SK-N-SH (cell line): ENCODE measurements around the gene PAWR. TPM values are rescaled to one million over a fixed set of nuclear protein-coding genes. Genes with fewer than 3 reads are reported as not detected.

Experiments used
- CTCF ChIA-PET: fragments of 300-600, 350-600 bp; formaldehyde crosslinking; extraction: SDS; loops from one replicate; lab custom pipeline; 2021; lab: Yijun Ruan, JAX
- POLR2A ChIA-PET: fragments of 350-600 bp; sonication (Branson Sonifier 250); formaldehyde crosslinking; extraction: SDS; loops from one replicate; lab custom pipeline; 2020; ENCODE audit warnings: antibody characterized with exemption, inconsistent platforms; lab: Yijun Ruan, JAX
- DNase-seq: peaks from one replicate; pipeline ENCODE4 v3.0.0; 2012
- H2AFZ ChIP-seq: fragments of 200-600 bp; sonication (generic); 2 replicates; pipeline ENCODE4 v1.8.1; 2016; ENCODE audit warnings: antibody characterized with exemption, mild to moderate bottlenecking, low read depth
- H3F3A ChIP-seq: fragments of 200-600 bp; sonication (generic); replicated peaks from 2 replicates; pipeline ENCODE3; 2016; ENCODE audit warnings: antibody characterized with exemption, mild to moderate bottlenecking; ENCODE audit not compliant: insufficient read depth
- H3K27ac ChIP-seq, 2 experiments: fragments of 200-500 bp in 1 of 2; fragments of 200-600 bp in 1 of 2; sonication (Bioruptor generic) in 1 of 2; sonication (generic), shearing (Covaris generic) in 1 of 2; 2 replicates each; pipeline versions ENCODE4 v1.5.1 to v1.6.1; 2014 to 2016; ENCODE audit warnings: low read depth in 2 of 2, inconsistent platforms in 1 of 2, low read length in 1 of 2, mild to moderate bottlenecking in 1 of 2, mixed read lengths in 1 of 2
- H3K27me3 ChIP-seq: fragments of 200-600 bp; sonication (generic), shearing (Covaris generic); 2 replicates; pipeline ENCODE4 v1.6.1; 2016; ENCODE audit warnings: mixed run types; ENCODE audit not compliant: insufficient read depth
- H3K36me3 ChIP-seq, 2 experiments: fragments of 200-500 bp in 1 of 2; fragments of 200-600 bp in 1 of 2; sonication (Bioruptor generic) in 1 of 2; sonication (generic) in 1 of 2; replicated peaks in 1 of 2; 2 replicates each; pipeline versions ENCODE3 to v1.5.1; 2014 to 2016; ENCODE audit warnings: low read length in 1 of 2, mild to moderate bottlenecking in 1 of 2; ENCODE audit not compliant: insufficient read depth in 2 of 2, control insufficient read depth in 1 of 2
- H3K4me1 ChIP-seq, 2 experiments: fragments of 200-500 bp in 1 of 2; fragments of 200-600 bp in 1 of 2; sonication (Bioruptor generic) in 1 of 2; sonication (generic), shearing (Covaris generic) in 1 of 2; 2 replicates each; pipeline versions ENCODE4 v1.5.1 to v1.6.1; 2014 to 2016; ENCODE audit warnings: low read depth in 1 of 2, low read length in 1 of 2, mixed run types in 1 of 2; ENCODE audit not compliant: insufficient read depth in 2 of 2, control insufficient read depth in 1 of 2
- H3K4me2 ChIP-seq: fragments of 200-600 bp; sonication (generic), shearing (Covaris generic); 2 replicates; pipeline ENCODE4 v1.6.1; 2017; ENCODE audit warnings: mixed run types
- H3K4me3 ChIP-seq, 2 experiments: fragments of 200-500 bp in 1 of 2; fragments of 200-600 bp in 1 of 2; sonication (Bioruptor generic) in 1 of 2; sonication (generic), shearing (Covaris generic) in 1 of 2; 2 replicates each; pipeline versions ENCODE4 v1.5.1 to v1.8.1; 2014 to 2016; ENCODE audit warnings: low read depth in 2 of 2, inconsistent platforms in 1 of 2, low read length in 1 of 2, mild to moderate bottlenecking in 1 of 2, mixed read lengths in 1 of 2, moderate library complexity in 1 of 2
- H3K79me2 ChIP-seq: fragments of 200-600 bp; sonication (generic); 2 replicates; pipeline ENCODE4 v1.8.1; 2017; ENCODE audit warnings: mild to moderate bottlenecking; ENCODE audit not compliant: insufficient read depth
- H3K9ac ChIP-seq: fragments of 200-600 bp; sonication (generic); 2 replicates; pipeline ENCODE4 v1.6.1; 2017; ENCODE audit warnings: mixed run types
- H3K9me2 ChIP-seq: fragments of 200-600 bp; sonication (generic); 2 replicates; pipeline ENCODE4 v1.6.1; 2017; ENCODE audit warnings: mixed run types
- H3K9me3 ChIP-seq: fragments of 200-600 bp; sonication (generic); 2 replicates; pipeline ENCODE4 v1.6.1; 2017; ENCODE audit warnings: mixed run types, mild to moderate bottlenecking, moderate library complexity
- H4K20me1 ChIP-seq: fragments of 200-600 bp; sonication (generic); 2 replicates; pipeline ENCODE4 v1.6.1; 2017; ENCODE audit warnings: mild to moderate bottlenecking, mixed run types; ENCODE audit not compliant: insufficient read depth
- ELF1 ChIP-seq: IDR thresholded peaks from 2 replicates; pipeline ENCODE4 v1.4.0; 2012
- FOXJ3 ChIP-seq: sonication (generic); formaldehyde crosslinking; IDR thresholded peaks from 2 replicates; pipeline ENCODE4 v1.5.1; 2020; ENCODE audit warnings: mild to moderate bottlenecking, missing genetic modification reagents
- GATA2 ChIP-seq: sonication (generic); formaldehyde crosslinking; IDR thresholded peaks from 2 replicates; pipeline ENCODE4 v1.5.0; 2020; ENCODE audit warnings: mild to moderate bottlenecking, missing genetic modification reagents
- JUND ChIP-seq: IDR thresholded peaks from 2 replicates; pipeline ENCODE4 v1.4.0; 2012
- MAX ChIP-seq: IDR thresholded peaks from 2 replicates; pipeline ENCODE4 v1.4.0; 2012; ENCODE audit warnings: low read depth
- MEF2A ChIP-seq: IDR thresholded peaks from 2 replicates; pipeline ENCODE4 v1.4.0; 2012; ENCODE audit warnings: low read depth, borderline replicate concordance
- MXI1 ChIP-seq: IDR thresholded peaks from 2 replicates; pipeline ENCODE4 v1.6.1; 2012; ENCODE audit warnings: mild to moderate bottlenecking, low read depth, low read length, improper control_type of control experiment
- NRF1 ChIP-seq: IDR thresholded peaks from 2 replicates; pipeline ENCODE4 v1.6.1; 2012; ENCODE audit warnings: low read depth, mild to moderate bottlenecking, low read length
- POLR2AphosphoS5 ChIP-seq: IDR thresholded peaks from 2 replicates; pipeline ENCODE4 v1.6.1; 2012; ENCODE audit warnings: low read depth, low read length
- RCOR1 ChIP-seq: fragments of 150-350 bp; IDR thresholded peaks from 2 replicates; pipeline ENCODE4 v1.6.1; 2017; ENCODE audit warnings: antibody characterized with exemption, low read length
- REST ChIP-seq: IDR thresholded peaks from 2 replicates; pipeline ENCODE4 v1.6.1; 2012; ENCODE audit warnings: mild to moderate bottlenecking, low read depth, low read length, moderate library complexity
- RFX5 ChIP-seq: IDR thresholded peaks from 2 replicates; pipeline ENCODE4 v1.6.1; 2012; ENCODE audit warnings: mild to moderate bottlenecking, improper control_type of control experiment, low read length
- RXRA ChIP-seq: IDR thresholded peaks from 2 replicates; pipeline ENCODE4 v1.4.0; 2012; ENCODE audit warnings: low read depth, mild to moderate bottlenecking, borderline replicate concordance
- WGBS: methylation state at CpG from one replicate; pipeline ENCODE4 v1.1.6; 2017; ENCODE audit warnings: low lambda C conversion rate; 5-methylcytosine and 5-hydroxymethylcytosine counted together
- polyA plus RNA-seq, 3 experiments: library from polyadenylated mRNA; depleted of rRNA; stranded (reverse); fragments of >200 nt; gene quantifications; 2 replicates each; pipeline ENCODE4 v1.2.3, GENCODE V29; 2012
- TF ChIP-seq, protein P1 (sequence below): IDR thresholded peaks from 2 replicates; pipeline ENCODE4; 2012
- TF ChIP-seq, protein P2 (sequence below): fragments of 150-350 bp; IDR thresholded peaks from 2 replicates; pipeline ENCODE4 v1.6.1; 2016; ENCODE audit warnings: mild to moderate bottlenecking, low read depth, low read length
- TF ChIP-seq, protein P3 (sequence below): fragments of 200-600 bp; sonication (generic); IDR thresholded peaks from 2 replicates; pipeline ENCODE4 v1.6.1; 2017; ENCODE audit warnings: antibody characterized with exemption, mild to moderate bottlenecking, moderate library complexity

The PAWR gene
- polyA plus RNA-seq, 1 of the 3 experiments (the other 2 are of a cell fraction) = 1.8 TPM

DNA sequence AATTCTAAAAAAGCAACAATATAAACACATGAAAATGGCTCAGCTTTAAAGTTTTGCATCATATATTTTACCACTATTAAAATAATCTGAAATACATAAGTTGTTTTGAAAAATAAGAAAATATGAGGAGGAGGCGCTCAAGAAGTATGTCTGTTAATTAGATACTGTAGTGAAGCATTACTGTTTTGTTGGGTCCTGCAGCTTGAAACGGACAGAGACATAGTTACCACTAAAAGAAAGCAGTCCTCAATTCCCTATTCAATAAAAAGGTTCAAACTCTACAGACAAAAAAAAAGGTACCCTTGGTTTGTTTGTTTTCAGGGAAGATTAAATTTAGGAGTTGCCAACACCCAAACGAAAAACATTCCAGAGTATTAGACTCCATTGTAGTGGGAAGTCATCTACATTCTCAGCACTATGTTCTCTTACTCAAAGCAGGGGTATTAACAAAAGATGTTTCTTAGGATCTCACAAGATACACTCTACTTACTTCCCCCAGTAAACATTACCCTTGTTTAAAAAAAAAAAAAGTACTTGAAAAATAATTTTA lies 3.0 kb downstream of the PAWR start:
- CTCF ChIA-PET = no interaction called here
- H3K4me3 ChIP-seq = peak overlapping the region in 1 of 2 experiments; percentile 71; a peak in 2 of 4 replicates
- peaks cover 34% of the 10 kb centered on the region for H3K79me2 ChIP-seq
- no peak overlapping the region for H3K27ac ChIP-seq
- no peak overlapping the region; the same call in 1 of the 2 replicates for H3K9ac ChIP-seq
- no peak overlapping the region for H2AFZ ChIP-seq
- H3K9me3 ChIP-seq = no peaks in the 10 kb centered on the region
- 11% methylated on average over 3 of the region's 3 CpGs for WGBS
- peak overlapping the region; percentile 79 for H3K4me2 ChIP-seq
- H3K4me1 ChIP-seq = peaks cover 0 to 4% of the 10 kb centered on the region in 2 experiments; a peak in 1 of 4 replicates
- no peaks in the 10 kb centered on the region; the same call in 1 of the 2 replicates for H3K27me3 ChIP-seq
- TF ChIP-seq, protein P1, sequence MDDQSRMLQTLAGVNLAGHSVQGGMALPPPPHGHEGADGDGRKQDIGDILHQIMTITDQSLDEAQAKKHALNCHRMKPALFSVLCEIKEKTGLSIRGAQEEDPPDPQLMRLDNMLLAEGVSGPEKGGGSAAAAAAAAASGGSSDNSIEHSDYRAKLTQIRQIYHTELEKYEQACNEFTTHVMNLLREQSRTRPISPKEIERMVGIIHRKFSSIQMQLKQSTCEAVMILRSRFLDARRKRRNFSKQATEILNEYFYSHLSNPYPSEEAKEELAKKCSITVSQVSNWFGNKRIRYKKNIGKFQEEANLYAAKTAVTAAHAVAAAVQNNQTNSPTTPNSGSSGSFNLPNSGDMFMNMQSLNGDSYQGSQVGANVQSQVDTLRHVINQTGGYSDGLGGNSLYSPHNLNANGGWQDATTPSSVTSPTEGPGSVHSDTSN = no peak
- TF ChIP-seq NRF1 (no peak), MXI1 (no peak), POLR2AphosphoS5 (no peak), MEF2A (no peak), RFX5 (no peak), RXRA (no peak), REST (no peak), ELF1 (no peak), RCOR1 (no peak), JUND (no peak), MAX (no peak), FOXJ3 (CRISPR knock-in tag) (no peak), GATA2 (CRISPR knock-in tag) (no peak)
- TF ChIP-seq, protein P2, sequence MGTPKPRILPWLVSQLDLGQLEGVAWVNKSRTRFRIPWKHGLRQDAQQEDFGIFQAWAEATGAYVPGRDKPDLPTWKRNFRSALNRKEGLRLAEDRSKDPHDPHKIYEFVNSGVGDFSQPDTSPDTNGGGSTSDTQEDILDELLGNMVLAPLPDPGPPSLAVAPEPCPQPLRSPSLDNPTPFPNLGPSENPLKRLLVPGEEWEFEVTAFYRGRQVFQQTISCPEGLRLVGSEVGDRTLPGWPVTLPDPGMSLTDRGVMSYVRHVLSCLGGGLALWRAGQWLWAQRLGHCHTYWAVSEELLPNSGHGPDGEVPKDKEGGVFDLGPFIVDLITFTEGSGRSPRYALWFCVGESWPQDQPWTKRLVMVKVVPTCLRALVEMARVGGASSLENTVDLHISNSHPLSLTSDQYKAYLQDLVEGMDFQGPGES = no peak
- TF ChIP-seq, protein P3, sequence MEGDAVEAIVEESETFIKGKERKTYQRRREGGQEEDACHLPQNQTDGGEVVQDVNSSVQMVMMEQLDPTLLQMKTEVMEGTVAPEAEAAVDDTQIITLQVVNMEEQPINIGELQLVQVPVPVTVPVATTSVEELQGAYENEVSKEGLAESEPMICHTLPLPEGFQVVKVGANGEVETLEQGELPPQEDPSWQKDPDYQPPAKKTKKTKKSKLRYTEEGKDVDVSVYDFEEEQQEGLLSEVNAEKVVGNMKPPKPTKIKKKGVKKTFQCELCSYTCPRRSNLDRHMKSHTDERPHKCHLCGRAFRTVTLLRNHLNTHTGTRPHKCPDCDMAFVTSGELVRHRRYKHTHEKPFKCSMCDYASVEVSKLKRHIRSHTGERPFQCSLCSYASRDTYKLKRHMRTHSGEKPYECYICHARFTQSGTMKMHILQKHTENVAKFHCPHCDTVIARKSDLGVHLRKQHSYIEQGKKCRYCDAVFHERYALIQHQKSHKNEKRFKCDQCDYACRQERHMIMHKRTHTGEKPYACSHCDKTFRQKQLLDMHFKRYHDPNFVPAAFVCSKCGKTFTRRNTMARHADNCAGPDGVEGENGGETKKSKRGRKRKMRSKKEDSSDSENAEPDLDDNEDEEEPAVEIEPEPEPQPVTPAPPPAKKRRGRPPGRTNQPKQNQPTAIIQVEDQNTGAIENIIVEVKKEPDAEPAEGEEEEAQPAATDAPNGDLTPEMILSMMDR = no peak
- TF ChIP-seq, all 33 proteins: peak for 0
- Histone ChIP-seq H4K20me1 (no peaks in the 10 kb centered on the region), H3K36me3 (no peaks in the 10 kb centered on the region), H3K9me2 (no peaks in the 10 kb centered on the region), H3F3A (peaks cover 13% of the 10 kb centered on the region)
- POLR2A ChIA-PET = no interaction called here
- no peak for DNase-seq
